Activated T-cell treated with anti-CD3 and anti-CD28 coated beads, Interleukin-2, amount 50 U/mL, for 24 hours (primary cell): ENCODE data around the gene SIGLEC6.

Experiments
- DNase-seq: peaks from one replicate; pipeline ENCODE4 v3.0.0-alpha.2; 2020
- H3K27ac Mint-ChIP-seq: 2 replicates; pipeline ENCODE4 v1.8.0; 2020; ENCODE audit warnings: mild to moderate bottlenecking, mixed read lengths
- H3K27me3 Mint-ChIP-seq: 2 replicates; pipeline ENCODE4 v1.8.0; 2020; ENCODE audit warnings: mixed read lengths
- H3K36me3 Mint-ChIP-seq: 2 replicates; pipeline ENCODE4 v1.8.0; 2020; ENCODE audit warnings: low read depth, mixed read lengths
- H3K4me1 Mint-ChIP-seq: 2 replicates; pipeline ENCODE4 v1.8.0; 2020; ENCODE audit warnings: low read depth, mixed read lengths
- H3K4me3 Mint-ChIP-seq: 2 replicates; pipeline ENCODE4 v1.8.0; 2020; ENCODE audit warnings: mild to moderate bottlenecking, moderate library complexity, mixed read lengths
- H3K9me3 Mint-ChIP-seq: 2 replicates; pipeline ENCODE4 v1.8.0; 2020; ENCODE audit warnings: mixed read lengths

Gene SIGLEC6

GRCh38 chr19:51531349-51532315 is at the start of gene SIGLEC6:
SIGLEC6 (minus strand) TSS chr19:51531670; CDS start chr19:51531648, 22 bp downstream.
- H3K9me3 Mint-ChIP-seq, result no peaks in the 10 kb centered on the region
- H3K4me1 Mint-ChIP-seq, result peaks cover 5% of the 10 kb centered on the region
- peak; percentile 39 for DNase-seq
- peaks cover 77% of the 10 kb centered on the region for H3K27me3 Mint-ChIP-seq
- H3K4me3 Mint-ChIP-seq, result no peak within 1 kb of the TSS
- no peaks in the 10 kb centered on the region for H3K36me3 Mint-ChIP-seq
- H3K27ac Mint-ChIP-seq, result no peak within 1 kb of the TSS

GRCh38 chr19:51576850-51577249 is 45.4 kb upstream of the SIGLEC6 start:
- H3K36me3 Mint-ChIP-seq, result peaks cover 90% of the 10 kb centered on the region
- no peaks in the 10 kb centered on the region for H3K27me3 Mint-ChIP-seq
- peaks cover 11% of the 10 kb centered on the region for H3K9me3 Mint-ChIP-seq
- H3K4me3 Mint-ChIP-seq, result no peak overlapping the region
- no peak for DNase-seq
- peak overlapping the region; percentile 68 for H3K27ac Mint-ChIP-seq
- H3K4me1 Mint-ChIP-seq, result peaks cover 39% of the 10 kb centered on the region

- H3K9me3 Mint-ChIP-seq, result peaks cover 6% of the 10 kb centered on the region
- DNase-seq, result no peak
- no peaks in the 10 kb centered on the region for H3K27me3 Mint-ChIP-seq
- no peak overlapping the region for H3K4me3 Mint-ChIP-seq
- peaks cover 65% of the 10 kb centered on the region for H3K36me3 Mint-ChIP-seq
- peaks cover 52% of the 10 kb centered on the region for H3K4me1 Mint-ChIP-seq
- H3K27ac Mint-ChIP-seq, result no peak overlapping the region
Measured at GRCh38 chr19:51573331-51573730, 41.9 kb upstream of the SIGLEC6 start.

GRCh38 chr19:51572908-51573307 is 41.4 kb upstream of the SIGLEC6 start:
- Mint-ChIP-seq H3K4me1 (peaks cover 52% of the 10 kb centered on the region), H3K9me3 (peaks cover 6% of the 10 kb centered on the region), H3K27ac (no peak overlapping the region), H3K4me3 (no peak overlapping the region), H3K36me3 (peaks cover 63% of the 10 kb centered on the region), H3K27me3 (no peaks in the 10 kb centered on the region)
- no peak for DNase-seq

DNA sequence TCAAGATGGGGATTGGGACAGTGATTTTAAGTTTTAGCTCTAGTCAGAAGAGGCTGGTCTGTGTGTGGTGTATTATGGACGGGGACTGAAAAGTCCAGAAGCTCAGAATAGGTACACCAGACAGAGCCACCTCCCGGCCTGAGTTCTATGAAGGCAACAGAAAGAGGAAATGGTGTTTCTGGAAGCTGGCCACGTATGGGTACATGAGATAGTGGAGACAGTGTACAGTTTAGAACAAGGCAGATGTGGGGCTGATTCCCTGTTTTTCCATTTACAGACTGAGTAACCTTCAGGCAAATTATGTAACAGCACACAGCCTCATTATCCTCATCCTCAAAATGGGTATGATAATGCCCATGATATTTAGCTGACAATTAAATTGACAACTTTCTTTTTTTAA is 40.9 kb upstream of the SIGLEC6 start:
- H3K27ac Mint-ChIP-seq, result peak overlapping the region; percentile 92
- peaks cover 52% of the 10 kb centered on the region for H3K4me1 Mint-ChIP-seq
- peaks cover 6% of the 10 kb centered on the region for H3K9me3 Mint-ChIP-seq
- peaks cover 61% of the 10 kb centered on the region for H3K36me3 Mint-ChIP-seq
- no peak for DNase-seq
- peak overlapping the region; percentile 92 for H3K4me3 Mint-ChIP-seq
- no peaks in the 10 kb centered on the region for H3K27me3 Mint-ChIP-seq

GRCh38 chr19:51571599-51571998 is 40.1 kb upstream of the SIGLEC6 start:
- Mint-ChIP-seq H3K4me3 (peak overlapping the region; percentile 92), H3K36me3 (peaks cover 53% of the 10 kb centered on the region), H3K27ac (peak overlapping the region; percentile 92), H3K9me3 (peaks cover 3% of the 10 kb centered on the region), H3K4me1 (peaks cover 44% of the 10 kb centered on the region), H3K27me3 (peaks cover 3% of the 10 kb centered on the region)
- DNase-seq, result no peak

DNA sequence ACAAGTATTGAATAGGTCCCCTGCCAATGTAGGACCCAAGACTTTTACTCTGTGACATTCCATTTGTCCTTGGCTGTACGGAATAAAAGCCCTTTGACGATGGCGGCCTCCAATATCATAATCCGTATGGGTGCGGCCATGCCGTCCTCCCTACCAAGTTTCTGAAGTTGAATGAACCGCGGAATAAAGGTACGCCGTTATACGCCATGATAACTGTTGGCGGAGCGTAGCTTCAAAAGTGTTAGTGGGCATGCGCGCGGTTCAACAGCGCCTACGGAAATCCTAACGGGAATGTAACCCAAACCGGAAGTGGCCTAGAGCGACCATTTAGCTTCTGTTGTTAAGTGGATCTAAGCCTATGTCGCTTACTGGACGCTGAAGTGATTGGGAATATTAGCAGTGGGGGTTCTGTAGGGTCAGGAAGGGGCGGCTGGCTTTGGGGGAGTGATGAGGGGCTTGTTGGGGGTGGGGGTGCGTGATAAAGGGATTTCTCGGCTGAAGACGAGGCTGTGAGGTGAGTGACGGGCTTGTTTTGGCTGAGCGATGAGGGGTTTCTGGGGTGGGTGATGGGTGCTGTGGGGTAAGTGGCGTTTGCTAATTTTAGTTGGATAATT is 39.6 kb upstream of the SIGLEC6 start, which contains the start of gene ZNF175:
Gene ZNF175 (plus strand): TSS at position 322 of the 614 bp plus-strand sequence. CDS start 2,047 bp downstream, outside the sequence.
- H3K27me3 Mint-ChIP-seq, result peaks cover 6% of the 10 kb centered on the region

DNA sequence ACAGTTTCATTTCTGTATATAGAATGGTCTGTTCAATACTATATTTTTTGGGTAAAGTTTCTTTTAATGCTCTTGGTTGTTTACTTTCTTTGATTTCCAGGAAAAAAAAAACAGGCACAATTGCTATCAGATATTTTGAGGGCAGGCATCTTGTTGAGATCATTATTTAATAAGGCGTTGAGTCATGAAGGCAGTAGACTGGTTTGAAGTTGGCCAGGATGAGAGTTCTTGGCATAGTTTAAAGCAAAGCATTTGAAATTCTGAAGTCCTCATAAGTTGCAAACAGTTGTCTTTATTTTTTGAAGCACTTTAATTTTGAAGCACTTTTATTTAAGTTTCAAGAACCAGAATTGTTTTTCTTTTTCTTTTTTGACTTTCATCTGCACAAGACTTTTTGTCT is 37.0 kb upstream of the SIGLEC6 start:
- Mint-ChIP-seq H3K4me3 (no peak overlapping the region), H3K27me3 (peaks cover 32% of the 10 kb centered on the region), H3K4me1 (peaks cover 29% of the 10 kb centered on the region), H3K9me3 (peaks cover 2% of the 10 kb centered on the region), H3K36me3 (peaks cover 22% of the 10 kb centered on the region), H3K27ac (no peak overlapping the region)
- DNase-seq, result no peak

More for the DNA sequence above, 39.6 kb upstream of the SIGLEC6 start, which contains the start of gene ZNF175:
- H3K27ac Mint-ChIP-seq, result peak within 1 kb of the TSS; percentile 92
- H3K36me3 Mint-ChIP-seq, result peaks cover 48% of the 10 kb centered on the region
- H3K9me3 Mint-ChIP-seq, result peaks cover 2% of the 10 kb centered on the region
- DNase-seq, result peak; percentile 93
- peak within 1 kb of the TSS; percentile 92 for H3K4me3 Mint-ChIP-seq
- H3K4me1 Mint-ChIP-seq, result peaks cover 41% of the 10 kb centered on the region

- H3K4me3 Mint-ChIP-seq, result no peak overlapping the region
- no peak overlapping the region for H3K27ac Mint-ChIP-seq
- peaks cover 15% of the 10 kb centered on the region for H3K36me3 Mint-ChIP-seq
- H3K27me3 Mint-ChIP-seq, result peaks cover 40% of the 10 kb centered on the region
- H3K4me1 Mint-ChIP-seq, result peaks cover 20% of the 10 kb centered on the region
- peaks cover 2% of the 10 kb centered on the region for H3K9me3 Mint-ChIP-seq
- no peak for DNase-seq
Measured at GRCh38 chr19:51567583-51567982, 36.1 kb upstream of the SIGLEC6 start.

GRCh38 chr19:51566489-51567100 is 35.1 kb upstream of the SIGLEC6 start:
- Mint-ChIP-seq H3K9me3 (peaks cover 2% of the 10 kb centered on the region), H3K27ac (no peak overlapping the region), H3K4me3 (no peak overlapping the region), H3K27me3 (peaks cover 47% of the 10 kb centered on the region), H3K36me3 (peaks cover 6% of the 10 kb centered on the region), H3K4me1 (peaks cover 10% of the 10 kb centered on the region)
- DNase-seq, result no peak

GRCh38 chr19:51565583-51565982 is 34.1 kb upstream of the SIGLEC6 start:
- Mint-ChIP-seq H3K36me3 (no peaks in the 10 kb centered on the region), H3K4me3 (no peak overlapping the region), H3K27me3 (peaks cover 55% of the 10 kb centered on the region), H3K9me3 (peaks cover 2% of the 10 kb centered on the region), H3K4me1 (peaks cover 4% of the 10 kb centered on the region), H3K27ac (no peak overlapping the region)
- DNase-seq, result no peak

- no peak for DNase-seq
- Mint-ChIP-seq H3K4me1 (no peaks in the 10 kb centered on the region), H3K36me3 (no peaks in the 10 kb centered on the region), H3K9me3 (no peaks in the 10 kb centered on the region), H3K4me3 (no peak overlapping the region), H3K27ac (no peak overlapping the region), H3K27me3 (peaks cover 61% of the 10 kb centered on the region)
Measured at GRCh38 chr19:51564791-51565190, 33.3 kb upstream of the SIGLEC6 start.

DNA sequence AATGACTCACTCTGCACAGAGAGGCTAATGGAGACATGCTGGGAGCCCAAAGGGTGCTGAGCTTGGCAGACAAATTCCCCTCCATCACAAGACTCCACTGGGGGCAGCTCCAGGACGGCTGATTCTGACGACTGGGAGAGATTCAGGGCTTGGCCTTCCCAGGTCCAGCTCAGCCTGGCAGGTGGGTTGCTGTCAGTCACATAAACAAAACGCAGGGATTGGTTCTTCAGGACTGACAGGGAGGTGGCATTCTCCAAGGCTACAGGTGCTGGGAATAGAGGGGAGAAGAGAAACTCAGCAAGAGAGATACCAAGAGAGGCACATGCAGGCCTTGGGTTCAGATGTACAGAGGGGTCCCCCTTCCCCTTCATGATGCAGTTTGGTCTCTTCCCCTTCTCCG is 28.9 kb upstream of the SIGLEC6 start:
- H3K27me3 Mint-ChIP-seq, result peaks cover 83% of the 10 kb centered on the region
- no peak overlapping the region for H3K4me3 Mint-ChIP-seq
- H3K4me1 Mint-ChIP-seq, result no peaks in the 10 kb centered on the region
- no peaks in the 10 kb centered on the region for H3K9me3 Mint-ChIP-seq
- no peak for DNase-seq
- no peak overlapping the region for H3K27ac Mint-ChIP-seq
- H3K36me3 Mint-ChIP-seq, result no peaks in the 10 kb centered on the region

- Mint-ChIP-seq H3K9me3 (no peaks in the 10 kb centered on the region), H3K27ac (no peak overlapping the region), H3K4me3 (no peak overlapping the region), H3K4me1 (no peaks in the 10 kb centered on the region), H3K27me3 (peaks cover 82% of the 10 kb centered on the region), H3K36me3 (no peaks in the 10 kb centered on the region)
- no peak for DNase-seq
Measured at GRCh38 chr19:51559240-51559639, 27.8 kb upstream of the SIGLEC6 start.
